ENCODE results near the gene TM9SF4.
A peak's percentile ranks its signal among the peaks of the same experiment; 100 is the strongest.

TM9SF4 gene

DNA sequence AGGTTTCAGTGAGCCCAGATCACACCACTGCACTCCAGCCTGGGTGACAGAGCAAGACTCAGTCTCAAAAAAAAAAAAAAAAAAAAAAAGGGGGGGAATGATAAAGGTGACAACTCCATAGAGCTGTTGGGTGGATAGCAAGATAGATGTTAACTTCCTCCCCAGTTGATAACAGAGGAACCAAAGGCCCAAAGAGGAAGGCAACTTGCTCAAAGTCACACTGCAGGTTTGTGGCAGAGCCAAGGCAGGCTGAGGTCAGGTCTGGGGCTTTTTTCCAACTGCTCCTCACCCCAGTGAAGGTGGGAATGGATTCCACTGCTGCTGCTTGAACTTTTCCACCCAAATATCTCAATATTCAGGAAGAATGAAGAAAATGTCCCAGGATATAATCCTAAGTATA lies 30.7 kb upstream of the TM9SF4 start:
- H3K36me3 Mint-ChIP-seq (ENCODE audit: low read depth) = no peaks in the 10 kb centered on the region
- no peaks in the 10 kb centered on the region for H3K9me3 Mint-ChIP-seq
- DNase-seq (ENCODE audit: low spot score) = no peak
- no peak overlapping the region for H3K27ac Mint-ChIP-seq
- no peaks in the 10 kb centered on the region for H3K27me3 Mint-ChIP-seq (ENCODE audit: low read depth)
- H3K4me1 Mint-ChIP-seq (ENCODE audit: low read depth) = no peaks in the 10 kb centered on the region
- H3K4me3 Mint-ChIP-seq = no peak overlapping the region

DNA sequence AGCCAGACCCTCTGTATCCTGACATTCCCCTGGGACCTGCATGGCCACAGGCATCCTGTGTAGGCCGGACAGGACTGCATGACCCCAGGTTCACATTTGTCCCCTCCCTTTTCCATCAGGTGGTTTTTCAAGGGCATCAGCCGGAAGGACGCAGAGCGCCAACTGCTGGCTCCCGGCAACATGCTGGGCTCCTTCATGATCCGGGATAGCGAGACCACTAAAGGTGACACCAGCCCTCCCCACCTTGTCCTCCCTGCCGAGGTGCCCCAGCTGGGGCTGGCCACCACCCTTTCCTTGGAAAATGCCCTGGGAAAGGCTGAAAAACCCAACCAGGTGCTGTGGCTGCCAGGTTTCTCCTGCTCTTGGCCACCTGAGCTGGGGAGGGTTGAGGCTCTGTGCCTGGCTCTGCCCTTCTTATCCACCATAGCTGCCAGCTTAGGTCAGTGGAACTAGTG lies 29.8 kb upstream of the TM9SF4 start:
- Mint-ChIP-seq H3K36me3 (ENCODE audit: low read depth) (no peaks in the 10 kb centered on the region), H3K4me1 (ENCODE audit: low read depth) (no peaks in the 10 kb centered on the region), H3K27ac (no peak overlapping the region), H3K27me3 (ENCODE audit: low read depth) (no peaks in the 10 kb centered on the region), H3K9me3 (no peaks in the 10 kb centered on the region), H3K4me3 (no peak overlapping the region)
- no peak for DNase-seq (ENCODE audit: low spot score)

DNA sequence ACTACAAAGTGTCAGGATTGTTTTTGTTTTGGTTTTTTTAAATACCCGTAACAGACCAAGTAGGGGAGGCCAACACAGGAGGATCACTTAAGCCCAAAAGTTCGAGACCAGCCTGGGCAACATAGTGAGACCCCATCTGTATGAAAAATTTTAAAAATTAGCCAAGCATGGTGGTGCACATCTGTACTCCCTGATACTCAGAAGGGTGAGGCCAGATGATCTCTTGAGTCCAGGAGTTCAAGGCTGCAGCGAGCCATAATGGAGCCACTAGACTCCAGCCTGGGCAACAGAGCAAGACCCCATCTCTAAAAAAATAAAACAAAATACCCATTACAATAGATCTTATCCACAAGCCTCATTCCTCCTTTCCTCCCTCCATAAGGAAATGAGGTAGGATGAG lies 28.7 kb upstream of the TM9SF4 start:
- Mint-ChIP-seq H3K27ac (no peak overlapping the region), H3K4me1 (ENCODE audit: low read depth) (no peaks in the 10 kb centered on the region), H3K4me3 (no peak overlapping the region), H3K9me3 (no peaks in the 10 kb centered on the region), H3K27me3 (ENCODE audit: low read depth) (no peaks in the 10 kb centered on the region), H3K36me3 (ENCODE audit: low read depth) (no peaks in the 10 kb centered on the region)
- no peak for DNase-seq (ENCODE audit: low spot score)

DNA sequence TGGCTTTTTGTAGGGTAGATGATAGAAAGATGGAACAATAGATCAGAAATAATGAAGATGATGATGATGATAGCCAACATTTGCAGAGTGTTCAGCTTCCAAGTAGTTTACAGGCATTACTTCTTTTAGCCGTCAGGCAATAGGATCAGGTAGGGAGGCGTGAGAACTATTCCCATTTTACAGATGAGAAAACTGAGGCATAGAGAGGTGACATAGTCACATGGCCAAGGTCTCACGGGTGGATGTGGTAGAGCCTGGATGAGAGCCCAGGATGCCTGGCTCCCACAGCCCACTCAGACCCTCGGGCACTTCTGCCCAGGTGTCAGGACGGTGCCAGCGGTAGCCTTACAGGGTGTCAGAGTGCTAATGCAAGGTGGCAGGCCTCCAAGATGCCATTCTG lies 26.0 kb upstream of the TM9SF4 start:
- no peak for DNase-seq (ENCODE audit: low spot score)
- no peak overlapping the region for H3K27ac Mint-ChIP-seq
- no peaks in the 10 kb centered on the region for H3K4me1 Mint-ChIP-seq (ENCODE audit: low read depth)
- H3K27me3 Mint-ChIP-seq (ENCODE audit: low read depth) = no peaks in the 10 kb centered on the region
- no peaks in the 10 kb centered on the region for H3K36me3 Mint-ChIP-seq (ENCODE audit: low read depth)
- H3K9me3 Mint-ChIP-seq = no peaks in the 10 kb centered on the region
- H3K4me3 Mint-ChIP-seq = no peak overlapping the region

DNA sequence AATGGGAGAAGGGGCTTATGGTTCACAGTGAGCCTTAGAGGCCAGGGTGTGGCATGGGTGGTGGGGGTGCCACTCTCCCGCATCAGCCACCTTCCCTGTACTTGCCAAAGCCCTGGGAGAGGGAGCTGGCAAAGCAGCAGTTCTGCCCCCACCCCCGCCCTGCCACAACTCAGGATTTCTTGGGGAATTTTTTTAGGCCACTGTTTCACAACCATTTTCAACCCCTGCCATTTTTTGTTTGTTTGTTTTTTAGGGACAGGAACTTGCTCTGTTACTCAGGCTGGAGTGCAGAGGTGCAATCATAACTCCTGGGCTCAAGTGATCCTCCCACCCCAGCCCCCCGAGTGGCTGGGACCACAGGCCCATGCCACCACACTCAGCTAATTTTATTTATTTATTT lies 22.4 kb upstream of the TM9SF4 start:
- Mint-ChIP-seq H3K4me1 (ENCODE audit: low read depth) (no peaks in the 10 kb centered on the region), H3K4me3 (no peak overlapping the region), H3K27me3 (ENCODE audit: low read depth) (no peaks in the 10 kb centered on the region), H3K36me3 (ENCODE audit: low read depth) (no peaks in the 10 kb centered on the region), H3K9me3 (no peaks in the 10 kb centered on the region), H3K27ac (no peak overlapping the region)
- no peak for DNase-seq (ENCODE audit: low spot score)

DNA sequence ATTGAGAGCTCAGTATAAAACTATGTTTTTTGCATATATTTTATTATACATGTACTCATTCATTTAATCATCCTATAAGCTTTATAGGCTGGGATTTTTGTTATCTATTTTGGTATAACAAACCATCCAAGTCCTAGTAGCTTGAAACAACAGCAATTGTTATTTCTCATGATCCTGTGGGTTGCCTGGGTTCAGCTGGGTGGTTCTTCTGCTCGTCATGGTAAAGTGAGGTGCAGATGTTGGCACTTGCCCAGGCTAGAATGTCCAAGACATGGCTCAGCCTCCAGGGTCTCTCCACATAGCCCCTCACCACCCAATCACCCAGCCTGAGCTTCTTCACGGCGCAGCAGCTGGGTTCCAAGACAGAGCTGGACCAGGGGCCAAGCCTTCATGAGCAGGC lies 20.8 kb upstream of the TM9SF4 start:
- no peak for DNase-seq (ENCODE audit: low spot score)
- Mint-ChIP-seq H3K27ac (no peak overlapping the region), H3K4me3 (no peak overlapping the region), H3K27me3 (ENCODE audit: low read depth) (peaks cover 8% of the 10 kb centered on the region), H3K36me3 (ENCODE audit: low read depth) (no peaks in the 10 kb centered on the region), H3K4me1 (ENCODE audit: low read depth) (no peaks in the 10 kb centered on the region), H3K9me3 (no peaks in the 10 kb centered on the region)

DNA sequence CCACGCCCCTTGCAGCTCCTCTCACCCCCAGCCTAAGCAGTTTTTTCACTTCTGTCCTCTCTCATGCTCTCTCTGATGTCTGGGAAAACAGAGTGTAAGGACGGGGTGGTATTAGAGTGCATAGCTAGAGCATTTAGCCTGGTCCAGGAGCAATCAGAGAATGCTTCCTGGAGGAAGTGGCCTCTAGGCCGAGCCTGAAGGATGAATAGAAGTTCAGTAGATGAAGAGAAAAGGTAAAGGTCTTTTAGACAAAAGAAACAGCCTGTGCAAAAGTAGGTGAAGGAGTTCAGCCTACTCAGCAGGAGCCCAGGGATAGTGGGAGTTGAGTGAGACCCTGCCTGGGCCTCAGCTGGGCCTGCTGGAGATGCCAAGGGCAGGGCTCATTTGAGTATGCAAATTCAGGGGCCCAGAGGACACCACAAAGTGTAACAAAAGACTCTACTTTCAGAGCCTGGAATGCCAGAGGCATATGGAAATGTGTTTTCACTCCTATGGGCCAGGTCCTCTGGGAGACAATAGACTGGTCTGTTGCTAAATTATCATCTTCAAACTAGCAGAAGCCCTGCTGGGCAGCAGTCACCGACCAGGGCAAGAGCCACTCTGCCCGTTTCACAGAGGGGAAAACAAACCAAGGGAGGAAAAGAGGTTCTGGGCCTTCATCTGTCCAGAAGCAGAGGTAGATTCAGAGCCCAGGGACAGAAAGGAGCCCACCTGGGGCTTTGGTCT lies 19.7 kb upstream of the TM9SF4 start:
- Mint-ChIP-seq H3K36me3 (ENCODE audit: low read depth) (no peaks in the 10 kb centered on the region), H3K27me3 (ENCODE audit: low read depth) (peaks cover 10% of the 10 kb centered on the region), H3K4me3 (no peak overlapping the region), H3K4me1 (ENCODE audit: low read depth) (no peaks in the 10 kb centered on the region), H3K9me3 (no peaks in the 10 kb centered on the region), H3K27ac (no peak overlapping the region)
- no peak for DNase-seq (ENCODE audit: low spot score)

DNA sequence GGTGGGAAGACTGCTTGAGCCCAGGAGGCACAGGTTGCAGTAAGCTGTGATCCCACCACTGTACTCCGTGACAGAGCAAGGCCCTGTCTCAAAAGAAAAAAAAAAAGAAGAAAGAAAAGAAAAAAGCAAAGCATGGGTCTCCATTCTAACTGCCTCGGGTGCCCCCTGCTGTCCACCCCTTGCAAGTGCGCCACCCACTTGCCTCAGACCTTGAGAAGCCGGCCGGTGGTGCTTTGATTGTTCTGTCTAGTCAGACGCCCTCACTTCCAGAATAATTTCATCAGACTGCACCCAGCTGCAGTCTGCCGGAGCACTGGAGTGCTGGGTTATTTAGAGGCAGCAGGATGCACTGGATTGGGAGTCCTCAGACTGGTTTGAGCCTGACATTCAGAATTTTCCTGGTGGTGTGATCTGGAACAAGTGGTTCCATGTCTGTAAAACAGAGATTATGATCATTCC lies 17.6 kb upstream of the TM9SF4 start:
- H3K4me1 Mint-ChIP-seq (ENCODE audit: low read depth) = no peaks in the 10 kb centered on the region
- no peak overlapping the region for H3K4me3 Mint-ChIP-seq
- no peaks in the 10 kb centered on the region for H3K9me3 Mint-ChIP-seq
- DNase-seq (ENCODE audit: low spot score) = peak; percentile 65
- no peak overlapping the region for H3K27ac Mint-ChIP-seq
- peaks cover 10% of the 10 kb centered on the region for H3K27me3 Mint-ChIP-seq (ENCODE audit: low read depth)
- H3K36me3 Mint-ChIP-seq (ENCODE audit: low read depth) = no peaks in the 10 kb centered on the region

DNA sequence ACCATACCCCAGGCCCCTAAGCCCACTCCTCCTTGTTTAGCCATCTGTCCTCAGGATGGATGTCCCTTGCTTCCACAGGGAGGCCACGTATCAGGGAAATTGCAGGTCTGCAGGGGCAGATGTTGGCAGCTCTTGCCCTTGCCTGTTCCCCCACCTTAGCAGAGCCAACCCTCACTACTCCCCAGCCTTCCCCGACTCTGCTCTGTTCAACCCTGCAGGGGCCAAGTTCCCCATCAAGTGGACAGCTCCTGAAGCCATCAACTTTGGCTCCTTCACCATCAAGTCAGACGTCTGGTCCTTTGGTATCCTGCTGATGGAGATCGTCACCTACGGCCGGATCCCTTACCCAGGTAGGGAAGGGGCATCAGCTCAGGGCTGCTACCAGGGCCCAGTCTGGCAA lies 10.7 kb upstream of the TM9SF4 start:
- Mint-ChIP-seq H3K4me3 (no peak overlapping the region), H3K4me1 (ENCODE audit: low read depth) (no peaks in the 10 kb centered on the region), H3K36me3 (ENCODE audit: low read depth) (no peaks in the 10 kb centered on the region), H3K27ac (no peak overlapping the region), H3K9me3 (no peaks in the 10 kb centered on the region), H3K27me3 (ENCODE audit: low read depth) (peaks cover 30% of the 10 kb centered on the region)
- DNase-seq (ENCODE audit: low spot score) = no peak

DNA sequence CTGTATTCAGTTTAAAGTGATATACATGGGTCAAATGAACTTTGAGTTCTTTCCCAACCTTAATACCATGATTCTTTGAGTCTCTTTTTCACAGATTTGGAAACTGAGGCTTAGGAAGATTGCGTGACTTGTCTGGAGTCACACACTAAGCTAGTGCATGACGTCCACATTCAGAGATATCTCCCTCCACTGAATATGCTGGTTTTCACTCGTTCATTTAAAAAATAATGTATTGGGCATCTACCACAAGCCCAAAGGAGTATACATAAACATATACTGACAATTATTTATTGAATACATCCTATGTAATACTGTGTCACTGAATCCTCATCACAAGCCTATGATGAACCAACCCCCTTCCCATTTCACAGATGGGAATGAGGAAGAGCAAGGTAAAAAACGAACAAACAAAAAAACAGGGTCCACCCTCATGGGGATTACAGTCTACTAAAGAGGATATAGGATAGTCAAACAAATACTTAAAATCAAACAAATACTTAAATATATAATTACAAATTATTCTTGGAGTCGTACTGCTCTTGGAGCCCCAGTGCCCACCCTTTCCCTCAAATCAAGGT lies 611 bp upstream of the TM9SF4 start:
- peaks cover 8% of the 10 kb centered on the region for H3K36me3 Mint-ChIP-seq (ENCODE audit: low read depth)
- no peak overlapping the region for H3K4me3 Mint-ChIP-seq
- peaks cover 4% of the 10 kb centered on the region for H3K27me3 Mint-ChIP-seq (ENCODE audit: low read depth)
- DNase-seq (ENCODE audit: low spot score) = no peak
- no peak overlapping the region for H3K27ac Mint-ChIP-seq
- no peaks in the 10 kb centered on the region for H3K9me3 Mint-ChIP-seq
- peaks cover 25% of the 10 kb centered on the region for H3K4me1 Mint-ChIP-seq (ENCODE audit: low read depth)

DNA sequence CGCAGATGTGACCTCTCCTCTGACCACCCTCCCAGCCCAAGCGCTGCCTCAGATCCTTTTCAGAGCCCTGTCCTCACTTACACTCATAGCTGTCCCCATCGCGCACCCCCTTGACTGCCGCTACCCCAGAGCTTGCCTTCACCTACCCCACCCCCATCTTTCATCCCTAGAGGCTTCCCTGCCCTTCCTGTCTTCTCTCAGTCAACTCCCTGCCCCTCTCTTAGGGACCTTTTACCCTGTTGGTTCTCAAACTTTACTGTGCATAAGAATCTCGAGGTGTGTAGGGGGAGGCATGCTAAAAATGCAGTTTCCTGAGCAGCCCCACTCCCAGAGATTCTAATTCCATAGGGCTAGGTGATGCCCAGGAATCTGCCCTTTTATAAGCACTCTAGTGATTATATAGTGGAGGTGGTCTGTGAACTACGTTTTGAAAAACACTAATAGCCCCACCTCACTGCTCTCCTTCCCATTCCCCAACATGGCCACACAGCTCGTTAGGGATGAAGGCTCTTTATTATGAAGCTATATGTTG lies 725 bp downstream of the TM9SF4 start:
- no peak for DNase-seq (ENCODE audit: low spot score)
- Mint-ChIP-seq H3K9me3 (no peaks in the 10 kb centered on the region), H3K27me3 (ENCODE audit: low read depth) (no peaks in the 10 kb centered on the region), H3K4me3 (peak overlapping the region; percentile 96), H3K36me3 (ENCODE audit: low read depth) (peaks cover 14% of the 10 kb centered on the region), H3K27ac (peak overlapping the region; percentile 100), H3K4me1 (ENCODE audit: low read depth) (peaks cover 28% of the 10 kb centered on the region)

DNA sequence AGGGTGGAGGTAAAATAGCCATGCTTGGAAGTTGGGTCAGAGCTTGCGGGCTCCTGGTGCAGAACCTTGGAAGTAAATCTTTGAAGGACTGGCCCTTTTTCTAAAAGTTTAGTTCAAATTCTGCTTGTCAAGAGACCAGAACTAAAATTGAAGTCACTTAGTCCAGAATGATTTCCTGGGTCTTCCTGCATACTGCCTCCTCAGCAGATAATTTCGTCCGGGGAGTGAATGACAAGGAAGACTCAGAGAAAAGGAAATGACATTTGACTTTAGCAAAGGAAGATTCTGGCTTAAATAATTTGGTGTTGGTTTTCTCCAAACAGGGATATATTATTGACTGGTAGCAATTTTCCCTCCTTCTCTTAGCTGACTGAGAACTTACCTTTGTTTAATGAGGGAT lies 1.2 kb downstream of the TM9SF4 start:
- Mint-ChIP-seq H3K27me3 (ENCODE audit: low read depth) (no peaks in the 10 kb centered on the region), H3K4me3 (peak overlapping the region; percentile 96), H3K36me3 (ENCODE audit: low read depth) (peaks cover 18% of the 10 kb centered on the region), H3K27ac (peak overlapping the region; percentile 100), H3K4me1 (ENCODE audit: low read depth) (peaks cover 28% of the 10 kb centered on the region), H3K9me3 (no peaks in the 10 kb centered on the region)
- DNase-seq (ENCODE audit: low spot score) = no peak

DNA sequence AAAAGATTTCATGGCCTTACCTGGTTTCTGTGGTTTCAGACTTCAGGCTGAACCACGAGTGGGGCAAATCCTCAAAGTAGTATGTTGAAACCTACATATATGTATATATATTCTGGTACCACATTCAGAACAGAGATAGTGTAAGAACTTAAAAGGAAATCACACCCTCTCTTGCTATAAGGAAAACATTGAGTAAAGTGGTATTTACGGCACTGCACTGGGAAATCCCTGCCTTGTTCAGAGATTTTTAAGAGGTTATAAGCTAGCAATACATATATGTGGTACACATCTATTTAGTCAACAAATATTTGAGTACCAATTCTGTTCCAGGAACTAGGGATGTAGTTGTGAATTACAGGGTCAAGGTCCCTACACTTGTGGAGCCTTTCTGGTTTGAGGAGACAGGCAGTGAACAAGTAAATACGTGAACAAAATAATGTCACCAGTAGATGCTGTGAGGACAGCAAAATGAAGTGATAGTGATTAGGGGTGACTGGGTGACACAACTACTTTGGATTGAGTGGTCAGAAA lies 1.7 kb downstream of the TM9SF4 start:
- H3K9me3 Mint-ChIP-seq = no peaks in the 10 kb centered on the region
- H3K27ac Mint-ChIP-seq = no peak overlapping the region
- DNase-seq (ENCODE audit: low spot score) = no peak
- peak overlapping the region; percentile 96 for H3K4me3 Mint-ChIP-seq
- peaks cover 18% of the 10 kb centered on the region for H3K36me3 Mint-ChIP-seq (ENCODE audit: low read depth)
- peaks cover 28% of the 10 kb centered on the region for H3K4me1 Mint-ChIP-seq (ENCODE audit: low read depth)
- no peaks in the 10 kb centered on the region for H3K27me3 Mint-ChIP-seq (ENCODE audit: low read depth)

DNA sequence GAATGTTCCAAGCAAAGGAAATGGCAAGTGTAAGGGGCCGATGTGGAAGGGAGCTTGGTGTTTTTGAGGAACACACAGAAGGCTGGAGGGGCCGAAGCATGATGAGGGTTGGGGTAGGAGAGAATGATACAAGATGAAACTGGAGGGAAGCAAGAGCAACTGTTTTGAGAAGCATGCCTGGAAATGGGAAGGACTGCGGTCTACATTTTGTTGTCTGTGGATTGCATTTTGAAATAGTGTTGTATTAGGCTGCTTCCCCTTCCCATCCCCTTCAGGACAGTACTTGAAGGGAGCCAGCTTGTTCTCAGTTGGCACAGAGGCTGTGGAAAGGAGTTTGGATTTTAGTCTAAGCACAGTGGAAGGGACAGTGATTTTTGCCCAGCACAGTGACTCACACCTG lies 2.2 kb downstream of the TM9SF4 start:
- Mint-ChIP-seq H3K36me3 (ENCODE audit: low read depth) (peaks cover 20% of the 10 kb centered on the region), H3K4me1 (ENCODE audit: low read depth) (peaks cover 32% of the 10 kb centered on the region), H3K4me3 (peak overlapping the region; percentile 4), H3K9me3 (no peaks in the 10 kb centered on the region), H3K27ac (peak overlapping the region; percentile 7), H3K27me3 (ENCODE audit: low read depth) (no peaks in the 10 kb centered on the region)
- DNase-seq (ENCODE audit: low spot score) = no peak
